ENCODE data around the gene ASPN.

ASPN gene

DNA sequence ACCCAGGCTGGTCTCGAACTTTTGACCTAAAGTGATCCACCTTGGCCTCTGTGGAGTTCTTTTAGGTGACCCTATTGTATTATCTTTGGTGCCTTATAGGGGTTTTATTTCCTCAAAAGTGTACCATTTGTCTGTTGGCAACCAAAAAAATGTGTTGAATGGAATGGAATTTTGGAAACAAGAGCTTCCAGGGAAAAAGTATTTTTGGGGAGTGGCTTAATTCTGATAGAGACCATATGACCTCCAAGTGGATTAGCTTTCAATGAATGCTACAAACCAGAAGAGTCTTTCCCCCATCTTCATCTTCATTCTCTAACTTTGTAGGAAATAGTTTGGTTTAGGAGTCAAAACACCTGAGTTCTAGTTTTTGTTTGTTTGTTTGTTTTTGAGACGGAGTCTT, 74.5 kb downstream of the ASPN start:
- DNase-seq, result no peak

DNA sequence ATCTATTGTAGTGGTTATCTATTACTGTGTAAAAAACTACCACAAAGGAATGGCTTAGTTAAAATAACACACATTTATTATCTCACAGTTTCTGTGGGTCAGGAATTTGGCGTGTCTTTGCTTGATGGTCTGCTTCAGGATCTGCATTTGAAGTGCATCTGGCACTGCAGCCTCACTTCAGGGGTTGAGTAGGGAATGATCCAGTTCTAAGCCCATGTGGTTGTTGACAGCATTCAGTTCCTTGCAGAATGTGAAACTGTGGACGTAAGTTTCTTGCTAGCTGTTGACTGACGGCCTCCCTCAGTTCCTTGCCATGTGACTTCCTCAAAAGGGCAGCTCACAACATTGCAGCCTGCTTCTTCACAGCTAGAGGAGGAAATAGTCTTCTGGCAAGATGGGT, 75.8 kb downstream of the ASPN start:
- no peak for DNase-seq
